Measurements from ENCODE around the gene ITSN1.

The ITSN1 gene

DNA sequence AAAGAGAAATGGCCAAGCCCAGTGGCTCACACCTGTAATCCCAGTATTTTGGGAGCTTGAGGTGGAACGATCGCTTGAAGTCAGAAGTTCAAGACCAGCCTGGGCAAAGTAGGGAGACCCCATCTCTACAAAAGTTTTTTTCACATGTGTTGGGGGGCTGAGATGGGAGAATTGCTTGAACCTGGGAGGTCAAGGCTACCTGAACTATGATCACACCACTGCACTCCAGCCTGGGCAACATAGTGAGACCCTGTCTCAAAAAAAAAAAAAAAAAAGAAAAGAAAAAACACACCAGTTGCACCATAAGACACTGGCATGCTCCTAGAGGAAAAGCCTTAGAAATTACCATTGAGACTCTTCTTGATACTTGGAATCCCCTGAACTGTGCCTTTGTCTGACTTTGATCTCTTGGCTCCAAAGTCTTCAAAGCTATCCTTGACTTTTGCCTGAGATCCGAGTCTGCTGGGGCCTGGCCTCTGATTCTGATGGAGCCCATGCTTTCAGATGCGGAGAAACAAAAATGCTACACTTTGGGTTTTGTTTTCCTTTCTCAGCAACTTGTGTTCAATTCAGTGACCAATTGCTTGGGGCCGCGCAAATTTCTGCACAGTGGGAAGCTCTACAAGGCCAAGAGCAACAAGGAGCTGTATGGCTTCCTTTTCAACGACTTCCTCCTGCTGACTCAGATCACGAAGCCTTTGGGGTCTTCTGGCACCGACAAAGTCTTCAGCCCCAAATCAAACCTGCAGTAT lies 239.6 kb downstream of the ITSN1 start:
- DNase-seq (ENCODE audit: low read depth in 1 of 2, low spot score in 1 of 2): no peak

GRCh38 chr21:33883118-33883517 lies 240.8 kb downstream of the ITSN1 start:
- DNase-seq (ENCODE audit: low read depth in 1 of 2, low spot score in 1 of 2): no peak

- DNase-seq (ENCODE audit: low read depth in 1 of 2, low spot score in 1 of 2): no peak
Observed at GRCh38 chr21:33884376-33885171, 242.3 kb downstream of the ITSN1 start.

GRCh38 chr21:33885172-33885514 lies 242.8 kb downstream of the ITSN1 start:
- DNase-seq (ENCODE audit: low read depth in 1 of 2, low spot score in 1 of 2): no peak

DNA sequence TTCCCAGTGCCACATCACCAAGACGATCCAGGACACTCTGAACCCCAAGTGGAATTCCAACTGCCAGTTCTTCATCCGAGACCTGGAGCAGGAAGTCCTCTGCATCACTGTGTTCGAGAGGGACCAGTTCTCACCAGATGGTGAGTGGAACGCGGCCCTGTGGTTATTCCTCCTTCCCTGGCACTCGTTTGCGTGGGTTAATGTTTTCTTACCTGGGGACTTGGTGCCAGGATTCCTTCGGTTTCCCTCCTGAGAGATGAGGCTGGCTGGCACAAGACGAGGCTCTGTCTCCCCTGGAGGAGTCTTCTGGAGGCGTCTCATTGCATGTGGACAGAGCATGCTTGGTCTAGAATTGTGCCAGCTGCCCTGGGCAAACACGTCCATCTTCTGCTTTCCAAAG lies 244.0 kb downstream of the ITSN1 start:
- DNase-seq (ENCODE audit: low read depth in 1 of 2, low spot score in 1 of 2): no peak

- DNase-seq (ENCODE audit: low read depth in 1 of 2, low spot score in 1 of 2): no peak
Observed at GRCh38 chr21:33890187-33890586, 247.9 kb downstream of the ITSN1 start.

DNA sequence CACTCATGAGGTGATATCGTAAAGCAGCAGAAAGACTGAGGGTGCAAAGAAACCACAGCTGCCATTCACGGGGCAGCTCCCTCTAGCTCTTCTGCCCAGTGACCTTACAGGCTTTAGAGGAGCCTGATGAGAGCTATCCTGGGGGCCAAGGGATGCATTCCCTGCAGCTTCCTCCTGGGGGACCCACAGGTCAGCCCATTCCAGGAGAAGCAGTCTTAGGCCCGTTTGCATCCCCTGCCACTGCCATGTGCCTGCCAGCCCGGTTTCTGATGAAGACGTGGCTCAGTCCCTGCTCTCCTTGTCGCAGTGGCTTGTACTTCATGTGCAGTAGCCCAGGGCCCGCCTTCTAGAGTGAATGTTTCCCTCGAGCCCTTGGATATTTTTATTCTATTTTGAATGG lies 250.6 kb downstream of the ITSN1 start:
- DNase-seq (ENCODE audit: low read depth in 1 of 2, low spot score in 1 of 2): no peak

- DNase-seq (ENCODE audit: low read depth in 1 of 2, low spot score in 1 of 2): no peak
Observed at GRCh38 chr21:33893917-33894316, 251.6 kb downstream of the ITSN1 start.

DNA sequence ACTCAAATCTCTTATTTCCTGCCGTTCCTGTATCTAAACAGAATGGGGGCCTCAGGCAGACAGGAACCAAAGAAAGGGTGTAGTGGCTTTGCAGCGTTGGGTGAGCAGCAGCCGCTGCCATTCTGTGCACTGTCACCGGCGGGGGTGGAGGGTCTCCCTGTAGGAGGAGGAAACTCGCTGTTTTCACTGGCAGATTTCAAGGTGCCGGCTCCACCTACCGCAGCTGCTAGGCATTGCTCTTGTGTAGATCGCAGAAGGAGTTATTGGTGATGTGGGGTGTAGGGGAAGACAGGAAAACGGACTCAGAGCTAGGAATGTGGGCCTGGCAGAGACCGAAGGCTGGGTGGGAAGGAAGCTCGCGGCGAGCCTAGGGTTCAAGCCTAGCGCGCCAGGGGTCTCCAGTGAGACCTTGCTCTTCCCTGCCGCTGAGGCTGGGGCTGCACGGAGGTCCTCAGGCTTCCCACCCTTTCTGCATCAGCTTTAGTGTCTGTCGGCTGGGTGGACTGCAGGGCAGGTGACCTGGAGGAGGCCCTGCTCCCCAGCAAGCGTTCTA lies 252.5 kb downstream of the ITSN1 start:
- peak; percentile 19 to 57 for DNase-seq (ENCODE audit: low read depth in 1 of 2, low spot score in 1 of 2)

GRCh38 chr21:33895356-33895755 lies 253.1 kb downstream of the ITSN1 start:
- DNase-seq (ENCODE audit: low read depth in 1 of 2, low spot score in 1 of 2): no peak

- no peak for DNase-seq (ENCODE audit: low read depth in 1 of 2, low spot score in 1 of 2)
Observed at GRCh38 chr21:33896691-33897090, 254.4 kb downstream of the ITSN1 start.

- DNase-seq (ENCODE audit: low read depth in 1 of 2, low spot score in 1 of 2): no peak
Observed at GRCh38 chr21:33897098-33897497, 254.8 kb downstream of the ITSN1 start.

DNA sequence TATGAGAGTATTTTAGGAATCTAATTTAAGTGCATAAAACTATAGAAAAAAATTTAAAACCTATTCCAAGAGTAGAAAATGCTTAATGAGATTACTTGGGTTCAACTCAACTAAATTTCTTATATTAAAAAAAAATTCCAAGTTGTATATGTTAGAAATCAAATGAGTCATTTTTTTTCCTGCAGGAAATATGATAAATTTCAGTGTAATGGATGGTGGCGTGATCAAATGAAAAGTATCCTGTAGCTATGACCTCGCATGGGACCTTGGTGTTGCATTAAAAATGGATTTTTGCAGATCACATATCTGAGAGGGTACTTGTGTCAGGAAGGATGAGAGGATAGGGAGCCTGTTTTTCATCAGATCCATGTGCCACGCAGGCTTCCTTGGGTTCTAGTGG lies 255.4 kb downstream of the ITSN1 start:
- no peak for DNase-seq (ENCODE audit: low read depth in 1 of 2, low spot score in 1 of 2)

DNA sequence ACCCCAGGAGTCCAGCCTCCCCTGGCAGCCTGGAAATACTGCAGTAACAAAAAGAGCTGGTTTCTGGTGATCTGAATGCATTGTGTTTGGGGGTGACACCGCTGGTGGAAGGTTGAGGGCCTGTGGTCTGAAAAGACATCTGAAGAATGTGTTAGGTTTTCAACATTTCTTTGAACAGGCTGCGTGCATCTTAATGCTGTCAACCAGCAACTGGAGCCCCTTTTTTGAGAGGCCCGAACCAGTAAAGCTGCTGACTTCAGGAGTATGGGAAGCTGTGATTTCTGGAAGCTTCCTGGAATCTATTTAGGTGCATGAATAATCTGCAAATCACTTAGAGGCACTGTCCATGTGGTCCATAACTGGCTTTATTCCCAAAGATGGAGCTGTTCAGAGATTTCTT lies 256.3 kb downstream of the ITSN1 start:
- DNase-seq (ENCODE audit: low read depth in 1 of 2, low spot score in 1 of 2): no peak

GRCh38 chr21:33899199-33899598 lies 256.9 kb downstream of the ITSN1 start:
- no peak for DNase-seq (ENCODE audit: low read depth in 1 of 2, low spot score in 1 of 2)

- DNase-seq (ENCODE audit: low read depth in 1 of 2, low spot score in 1 of 2): no peak
Observed at GRCh38 chr21:33901412-33902288, 259.3 kb downstream of the ITSN1 start.

DNA sequence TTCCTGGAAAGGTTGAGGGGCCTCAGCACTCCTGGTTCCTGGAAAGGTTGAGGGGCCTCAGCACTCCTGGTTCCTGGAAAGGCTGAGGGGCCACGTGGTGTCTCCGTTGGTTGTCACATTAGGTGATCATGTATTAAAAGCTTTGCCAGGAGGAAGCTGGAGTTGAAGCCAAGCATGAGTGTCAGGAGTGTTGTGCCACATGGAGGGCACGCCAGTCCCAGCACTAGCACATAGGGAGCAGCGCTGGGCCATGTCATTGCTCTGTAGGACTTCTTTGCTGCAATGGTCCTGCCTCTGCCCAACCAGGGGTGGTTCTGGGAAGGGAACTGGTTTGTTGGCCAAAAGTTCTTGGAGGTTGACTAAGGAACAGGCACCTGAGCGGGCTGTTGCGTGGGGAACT lies 260.0 kb downstream of the ITSN1 start:
- DNase-seq (ENCODE audit: low read depth in 1 of 2, low spot score in 1 of 2): no peak

DNA sequence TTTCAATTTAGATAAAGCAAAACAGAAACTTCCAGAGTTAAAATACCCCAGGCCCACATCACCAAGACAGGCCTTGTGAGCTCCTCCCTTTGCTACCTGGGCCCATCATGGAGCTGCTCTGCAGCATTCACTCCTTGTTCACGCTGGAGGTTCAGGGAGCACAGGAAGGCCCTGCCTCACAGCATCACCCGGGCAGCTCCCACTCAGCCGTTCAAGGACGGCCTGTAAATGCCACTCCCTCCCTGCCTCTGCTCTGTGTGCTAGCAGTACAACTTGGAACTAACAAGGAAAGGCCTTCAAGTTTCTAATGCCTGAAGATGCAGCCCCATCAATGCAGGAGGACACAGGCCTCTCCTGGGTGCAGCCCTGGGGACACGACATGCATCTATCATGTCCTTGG lies 261.7 kb downstream of the ITSN1 start:
- no peak for DNase-seq (ENCODE audit: low read depth in 1 of 2, low spot score in 1 of 2)

GRCh38 chr21:33908760-33909159 lies 266.5 kb downstream of the ITSN1 start:
- no peak for DNase-seq (ENCODE audit: low read depth in 1 of 2, low spot score in 1 of 2)

GRCh38 chr21:33909756-33910155 lies 267.5 kb downstream of the ITSN1 start:
- no peak for DNase-seq (ENCODE audit: low read depth in 1 of 2, low spot score in 1 of 2)

DNA sequence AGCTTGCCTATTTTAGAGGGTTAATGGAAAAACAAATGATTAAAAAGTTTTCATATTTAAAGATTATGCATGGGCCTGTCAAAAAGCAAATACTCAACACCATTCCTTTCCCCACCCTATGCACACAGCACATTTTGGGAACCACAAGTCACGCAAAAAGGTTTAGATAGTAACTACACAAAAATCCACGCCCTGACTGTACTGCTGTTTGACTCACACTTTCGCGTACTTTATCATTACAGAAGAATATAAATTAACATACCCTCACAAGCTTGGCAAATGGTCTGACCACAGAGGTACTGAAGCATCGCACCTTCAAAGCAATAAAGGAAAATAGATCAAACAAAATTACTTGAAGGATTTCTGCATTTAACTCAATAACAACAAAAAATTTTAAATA lies 271.9 kb downstream of the ITSN1 start:
- no peak for DNase-seq (ENCODE audit: low read depth in 1 of 2, low spot score in 1 of 2)
